BJ (cell line): Measurements from ENCODE around the gene CUX1. TPM values are rescaled to one million over a fixed set of nuclear protein-coding genes. Genes with fewer than 3 reads are reported as not detected.

Source experiments
- CTCF ChIA-PET: fragments of 350-600 bp; formaldehyde crosslinking; extraction: SDS; loops from one replicate; lab custom pipeline; 2021; ENCODE audit warnings: antibody characterized with exemption, inconsistent platforms; lab: Yijun Ruan, JAX
- POLR2A ChIA-PET: fragments of 300-600 bp; sonication (Branson Sonifier 250); formaldehyde crosslinking; extraction: SDS; loops from one replicate; lab custom pipeline; 2021; ENCODE audit warnings: antibody characterized with exemption; lab: Charles Lee
- DNase-seq: peaks from one replicate; pipeline ENCODE4 v3.0.0-alpha.2; 2011; ENCODE audit warnings: low read depth
- H3K27me3 ChIP-seq: 2 replicates; pipeline ENCODE4 v1.6.0; 2011; ENCODE audit warnings: low read length; ENCODE audit not compliant: control insufficient read depth, insufficient read depth
- H3K36me3 ChIP-seq: 2 replicates; pipeline ENCODE4 v1.5.1; 2011; ENCODE audit warnings: low read length; ENCODE audit not compliant: control insufficient read depth, insufficient read depth
- H3K4me3 ChIP-seq: 2 replicates; pipeline ENCODE4 v1.5.1; 2011; ENCODE audit warnings: low read depth, mild to moderate bottlenecking, control low read depth, low read length
- CTCF ChIP-seq: IDR thresholded peaks from 2 replicates; pipeline ENCODE4 v1.5.1; 2011; ENCODE audit warnings: low read depth, mild to moderate bottlenecking, control low read depth, inconsistent platforms, low read length, moderate library complexity; ENCODE audit not compliant: insufficient read depth
- polyA plus RNA-seq: library from polyadenylated mRNA; depleted of rRNA; stranded (reverse); fragments of >200 nt; gene quantifications from 2 replicates; pipeline ENCODE4 v1.2.3, GENCODE V29; 2011

The CUX1 gene
- polyA plus RNA-seq, 1 experiment, result 36.5 TPM

- Histone ChIP-seq H3K27me3 (peaks cover 16% of the 10 kb centered on the region), H3K4me3 (no peak overlapping the region), H3K36me3 (no peaks in the 10 kb centered on the region)
- DNase-seq, result no peak
- no peak for TF ChIP-seq CTCF
- POLR2A ChIA-PET, result no interaction called here
- CTCF ChIA-PET, result interaction anchor here (0.6 kb wide), 1 partner anchor 311 kb away, joined by 3 read pairs; no protein-coding TSS in a partner anchor
Observed at GRCh38 chr7:101778026-101778580, 39.3 kb upstream of the CUX1 start.

GRCh38 chr7:101779267-101779666, 38.2 kb upstream of the CUX1 start:
- ChIA-PET POLR2A (no interaction called here), CTCF (no interaction called here)
- no peak for DNase-seq
- Histone ChIP-seq H3K4me3 (no peak overlapping the region), H3K36me3 (no peaks in the 10 kb centered on the region), H3K27me3 (peaks cover 19% of the 10 kb centered on the region)
- no peak for TF ChIP-seq CTCF

GRCh38 chr7:101780281-101780680, 37.1 kb upstream of the CUX1 start:
- H3K27me3 ChIP-seq, result peaks cover 20% of the 10 kb centered on the region
- no peak for TF ChIP-seq CTCF
- CTCF ChIA-PET, result no interaction called here
- no peak for DNase-seq
- H3K36me3 ChIP-seq, result no peaks in the 10 kb centered on the region
- POLR2A ChIA-PET, result no interaction called here
- H3K4me3 ChIP-seq, result no peak overlapping the region

GRCh38 chr7:101781439-101781838, 36.0 kb upstream of the CUX1 start:
- Histone ChIP-seq H3K36me3 (no peaks in the 10 kb centered on the region), H3K4me3 (no peak overlapping the region), H3K27me3 (peaks cover 22% of the 10 kb centered on the region)
- DNase-seq, result no peak
- POLR2A ChIA-PET, result no interaction called here
- CTCF ChIA-PET, result no interaction called here
- no peak for TF ChIP-seq CTCF

GRCh38 chr7:101782476-101782875, 35.0 kb upstream of the CUX1 start:
- POLR2A ChIA-PET, result interaction anchor here (0.6 kb wide), 1 partner anchor 115 kb away, joined by 3 read pairs; no protein-coding TSS in a partner anchor
- Histone ChIP-seq H3K36me3 (no peaks in the 10 kb centered on the region), H3K4me3 (no peak overlapping the region), H3K27me3 (peaks cover 18% of the 10 kb centered on the region)
- TF ChIP-seq CTCF, result no peak
- CTCF ChIA-PET, result interaction anchor here (0.6 kb wide), 1 partner anchor 169 kb away, joined by 4 read pairs; no protein-coding TSS in a partner anchor
- no peak for DNase-seq
